ENCODE measurements around the gene TAF1. TPM values are rescaled to one million over a fixed set of nuclear protein-coding genes. Genes with fewer than 3 reads are reported as not detected.
"Not testable (repeated sequence)": the region's sequence is repeated elsewhere in the genome, so short reads cannot be mapped to it uniquely, and the experiment has no call there.

TAF1 gene
- total RNA-seq, 1 donor from 2014 or later, result 36.9 TPM

DNA sequence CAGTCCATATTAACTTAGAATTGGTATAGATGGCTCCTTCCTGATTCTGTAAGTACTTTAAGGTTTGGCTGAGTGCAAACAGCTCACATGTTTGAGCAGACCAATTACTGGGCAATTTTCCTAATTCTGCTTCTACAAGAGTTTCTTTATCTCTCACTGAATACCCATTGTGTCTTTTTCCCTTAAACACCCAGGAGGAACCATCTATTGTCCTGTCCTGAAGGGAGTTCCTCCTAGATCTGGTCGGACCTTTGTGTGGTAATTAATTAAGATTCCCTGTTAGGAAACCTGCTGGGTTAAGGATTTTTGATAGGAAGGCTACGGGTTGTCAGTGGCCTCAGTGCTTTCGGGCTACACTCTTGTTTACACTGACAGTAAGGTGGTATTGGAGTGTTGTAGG is 129.8 kb downstream of the TAF1 start:
- not testable (repeated sequence) for DNase-seq (ENCODE audit: low spot score)

DNA sequence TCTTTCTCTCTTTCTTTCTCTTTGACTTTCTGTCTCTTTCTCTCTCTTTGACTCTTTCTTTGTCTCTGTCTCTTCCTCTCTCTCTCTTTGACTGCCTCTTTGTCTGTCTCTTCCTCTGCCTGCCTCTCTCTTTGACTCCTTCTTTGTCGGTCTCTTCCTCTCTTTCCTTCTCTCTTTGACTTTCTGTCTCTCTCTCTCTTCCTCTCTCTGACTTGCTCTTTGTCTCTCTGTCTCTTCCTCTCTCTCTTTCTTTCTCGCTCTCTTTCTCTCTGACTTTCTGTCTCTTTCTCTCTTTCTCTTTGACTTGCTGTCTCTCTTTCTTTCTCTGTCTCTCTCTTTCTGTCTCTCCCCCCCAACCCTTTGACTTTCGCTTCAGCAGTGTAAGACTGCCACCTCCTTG is 130.3 kb downstream of the TAF1 start:
- no peak for DNase-seq (ENCODE audit: low spot score)

DNA sequence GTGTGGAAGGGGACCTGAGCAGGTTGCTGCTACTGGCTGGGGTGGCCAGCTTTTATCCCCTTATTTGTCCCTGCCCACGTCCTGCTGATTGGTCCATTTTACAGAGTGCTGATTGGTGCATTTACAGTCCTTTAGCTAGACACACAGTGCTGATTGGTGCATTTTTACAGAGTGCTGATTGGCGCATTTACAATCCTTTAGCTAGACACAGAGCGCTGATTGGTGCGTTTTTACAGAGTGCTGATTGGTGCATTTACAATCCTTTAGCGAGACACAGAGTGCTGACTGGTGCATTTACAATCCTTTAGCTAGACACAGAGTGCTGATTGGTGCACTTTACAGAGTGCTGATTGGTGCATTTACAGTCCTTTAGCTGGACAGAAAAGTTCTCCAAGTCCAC is 135.9 kb downstream of the TAF1 start:
- DNase-seq (ENCODE audit: low spot score), result not testable (repeated sequence)

DNA sequence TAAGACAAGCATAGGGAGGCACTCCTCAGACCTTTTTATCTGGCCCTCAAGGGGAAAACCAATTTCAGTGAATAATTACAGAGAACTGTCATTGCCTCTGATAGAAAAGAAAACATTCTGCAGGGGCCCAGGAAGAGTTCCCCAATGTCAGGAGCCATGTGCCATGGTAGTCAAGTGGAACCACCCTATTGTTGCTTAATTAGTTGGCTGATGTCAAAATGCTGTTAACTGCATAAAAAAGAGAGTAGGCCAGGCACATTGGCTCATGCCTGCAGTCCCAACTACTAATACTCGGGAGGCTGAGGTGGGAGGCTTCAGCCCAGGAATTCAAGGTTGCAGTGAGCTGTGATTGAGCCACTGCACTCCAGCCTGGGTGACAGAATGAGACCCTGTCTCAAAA is 138.2 kb downstream of the TAF1 start:
- DNase-seq (ENCODE audit: low spot score), result no peak

DNA sequence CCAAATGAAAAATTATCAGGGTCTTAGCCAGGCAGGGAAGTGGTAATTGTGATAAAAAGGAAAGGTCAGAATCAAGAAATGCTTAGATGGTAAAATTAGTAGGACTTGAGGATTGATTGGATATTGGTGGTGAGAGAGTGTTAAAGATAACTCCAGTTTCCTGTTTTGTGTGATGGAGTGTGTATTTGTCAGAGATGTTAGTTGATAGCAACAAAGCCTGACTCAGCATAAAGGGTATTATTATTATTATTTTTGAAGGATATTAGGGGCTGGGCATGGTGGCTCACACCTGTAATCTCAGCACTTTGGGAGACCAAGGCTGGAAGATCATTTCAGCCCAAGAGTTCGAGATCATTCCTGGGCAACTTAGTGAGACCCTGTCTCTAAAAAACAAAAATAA is 143.1 kb downstream of the TAF1 start:
- DNase-seq (ENCODE audit: low spot score), result no peak

DNA sequence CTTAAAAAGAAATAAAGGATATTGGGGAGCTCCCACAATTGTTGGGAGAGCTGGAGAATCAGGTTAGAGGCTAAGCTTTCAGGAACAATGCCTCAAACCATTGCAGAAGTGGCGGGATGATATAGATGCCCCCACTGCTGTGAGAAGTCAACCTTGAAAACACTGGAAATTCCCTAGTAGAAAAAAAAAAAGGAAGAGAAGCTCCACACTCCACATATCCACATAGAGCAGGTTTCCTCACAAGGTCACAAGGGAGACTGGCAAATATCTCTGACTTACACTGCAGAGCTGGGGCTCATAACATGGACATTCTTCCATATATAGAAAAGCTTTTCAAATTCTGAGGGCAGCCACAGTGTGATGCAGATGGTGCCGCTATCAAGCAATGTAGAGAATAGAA is 144.0 kb downstream of the TAF1 start:
- no peak for DNase-seq (ENCODE audit: low spot score)

DNA sequence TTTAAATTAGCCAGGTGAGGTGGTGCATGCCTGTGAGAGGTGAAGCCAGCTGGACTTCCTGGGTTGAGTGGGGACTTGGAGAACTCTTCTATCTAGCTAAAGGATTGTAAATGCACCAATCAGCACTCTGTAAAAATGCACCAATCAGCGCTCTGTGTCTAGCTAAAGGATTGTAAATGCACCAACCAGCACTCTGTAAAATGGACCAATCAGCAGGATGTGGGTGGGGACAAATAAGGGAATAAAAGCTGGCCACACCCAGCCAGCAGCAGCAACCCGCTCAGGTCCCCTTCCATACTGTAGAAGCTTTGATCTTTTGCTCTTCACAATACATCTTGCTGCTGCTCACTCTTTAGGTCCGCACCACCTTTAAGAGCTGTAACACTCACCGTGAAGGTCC is 147.6 kb downstream of the TAF1 start:
- DNase-seq (ENCODE audit: low spot score), result not testable (repeated sequence)

DNA sequence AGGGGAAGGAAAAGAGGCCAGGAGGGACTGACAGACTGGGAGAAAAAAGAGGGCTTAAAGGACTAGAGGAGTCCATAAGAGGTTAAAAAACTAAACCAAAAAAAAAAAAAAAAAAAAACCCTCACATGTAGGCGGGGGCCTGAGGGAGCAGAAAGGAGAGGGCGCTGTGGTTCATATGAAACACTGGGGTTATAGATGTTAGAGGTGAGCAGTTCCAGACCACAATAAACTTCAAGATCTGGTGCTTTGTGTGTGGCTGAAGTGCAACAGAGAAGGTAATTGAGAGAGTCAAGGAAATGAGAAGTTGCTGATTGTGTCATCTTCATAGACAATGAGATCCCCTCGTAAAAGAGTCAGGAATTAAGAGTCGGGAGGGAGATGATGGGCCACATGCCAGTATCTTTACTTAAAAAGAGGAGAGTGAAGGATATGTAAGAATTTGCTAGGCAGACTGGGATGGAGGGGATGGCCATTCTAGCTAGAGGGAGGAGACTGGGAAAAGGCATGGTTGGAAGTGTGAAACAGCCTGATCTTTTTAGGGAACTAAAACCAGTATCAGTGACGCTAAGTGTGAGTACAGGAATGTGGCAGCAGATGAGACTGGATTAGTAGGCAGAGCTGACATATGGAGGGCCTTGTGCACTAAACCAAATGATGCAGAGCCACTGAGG is 148.3 kb downstream of the TAF1 start:
- no peak for DNase-seq (ENCODE audit: low spot score)

DNA sequence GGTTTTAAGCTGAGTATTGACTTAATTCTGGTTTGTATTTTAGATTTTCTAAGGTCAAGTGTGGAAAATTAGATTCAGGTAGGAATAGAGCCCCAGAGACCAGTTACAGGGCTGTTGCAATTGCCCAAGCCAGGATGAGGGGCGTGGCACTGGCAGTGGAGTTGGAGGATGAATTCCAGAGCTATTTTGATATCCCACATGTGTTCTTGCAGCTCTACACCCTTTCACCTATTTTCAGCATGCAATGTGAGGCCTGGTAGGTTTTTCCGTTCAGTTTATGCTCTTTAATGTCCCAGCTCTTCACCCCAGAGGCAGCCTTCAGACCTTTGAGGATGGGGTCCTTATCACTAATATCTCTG is 148.9 kb downstream of the TAF1 start:
- no peak for DNase-seq (ENCODE audit: low spot score)

Other genes starting within 250 kb of the TAF1 start
- gene MED12, start 247.8 kb upstream of the TAF1 start, total RNA-seq, result 46.7 TPM
- 0.48 TPM for gene NLGN3, start 221.5 kb upstream of the TAF1 start, total RNA-seq
- gene GJB1, start 143.1 kb upstream of the TAF1 start, total RNA-seq, result not detected
- gene ZMYM3, start 112.2 kb upstream of the TAF1 start, total RNA-seq, result 11.8 TPM
- gene NONO, start 82.7 kb upstream of the TAF1 start, total RNA-seq, result 168 TPM
- 0.84 TPM for gene ITGB1BP2, start 64.6 kb upstream of the TAF1 start, total RNA-seq
- 99.4 TPM for gene OGT, start 166.7 kb downstream of the TAF1 start, total RNA-seq
- gene GCNA, start 212.1 kb downstream of the TAF1 start, total RNA-seq, result 1.3 TPM